HG03280 (cell line): ENCODE results near the gene COLEC12.

Experiments
- ATAC-seq: cut with Tn5 transposase; IDR thresholded peaks from one replicate; pipeline ENCODE4 v1.9.1; 2021; ENCODE audit warnings: mild to moderate bottlenecking, moderate library complexity; ENCODE audit not compliant: unreplicated experiment

The COLEC12 gene

GRCh38 chr18:475202-476031, 25.1 kb downstream of the COLEC12 start:
- no peak for ATAC-seq

GRCh38 chr18:474416-474815, 26.1 kb downstream of the COLEC12 start:
- no peak for ATAC-seq

GRCh38 chr18:473802-474201, 26.7 kb downstream of the COLEC12 start:
- no peak for ATAC-seq

- no peak for ATAC-seq
These were observed 28.8 kb downstream of the COLEC12 start for GRCh38 chr18:471716-472115.

GRCh38 chr18:470661-471501, 29.6 kb downstream of the COLEC12 start:
- no peak for ATAC-seq

GRCh38 chr18:468955-469790, 31.3 kb downstream of the COLEC12 start:
- no peak for ATAC-seq

GRCh38 chr18:463827-464541, 36.5 kb downstream of the COLEC12 start:
- ATAC-seq = no peak

GRCh38 chr18:463403-463802, 37.1 kb downstream of the COLEC12 start:
- ATAC-seq = no peak

GRCh38 chr18:461762-462161, 38.7 kb downstream of the COLEC12 start:
- no peak for ATAC-seq

GRCh38 chr18:460791-461190, 39.7 kb downstream of the COLEC12 start:
- no peak for ATAC-seq

GRCh38 chr18:459814-460593, 40.5 kb downstream of the COLEC12 start:
- ATAC-seq = no peak

- no peak for ATAC-seq
These were observed 42.7 kb downstream of the COLEC12 start for GRCh38 chr18:457521-458412.

- no peak for ATAC-seq
These were observed 43.4 kb downstream of the COLEC12 start for GRCh38 chr18:457140-457519.

GRCh38 chr18:456361-457139, 44.0 kb downstream of the COLEC12 start:
- no peak for ATAC-seq

GRCh38 chr18:453400-453799, 47.1 kb downstream of the COLEC12 start:
- no peak for ATAC-seq

- no peak for ATAC-seq
These were observed 47.7 kb downstream of the COLEC12 start for GRCh38 chr18:452816-453215.

- ATAC-seq = no peak
These were observed 51.1 kb downstream of the COLEC12 start for GRCh38 chr18:449374-449773.
